GM13977 (cell line): ENCODE data around the gene CST1.

Experiments
- DNase-seq: peaks from one replicate; pipeline ENCODE4 v3.0.0; 2012; ENCODE audit warnings: low spot score
- in situ Hi-C: fragments of 300-500 bp; cut with MboI; formaldehyde crosslinking; loops from one replicate; pipeline ENCODE4 v1.12.0; 2022; ENCODE audit warnings: low sequenced_read_pairs, low pct_unique_long_range_greater_than_20kb, mixed read lengths, inconsistent platforms; ENCODE audit not compliant: unreplicated experiment
- TF ChIP-seq, protein P1 (sequence below): IDR thresholded peaks from 2 replicates; pipeline ENCODE4 v1.5.1; 2012; ENCODE audit warnings: mild to moderate bottlenecking, control low read depth; ENCODE audit not compliant: insufficient read depth; ENCODE audit errors: extremely low read depth, missing control alignments

CST1 gene

DNA sequence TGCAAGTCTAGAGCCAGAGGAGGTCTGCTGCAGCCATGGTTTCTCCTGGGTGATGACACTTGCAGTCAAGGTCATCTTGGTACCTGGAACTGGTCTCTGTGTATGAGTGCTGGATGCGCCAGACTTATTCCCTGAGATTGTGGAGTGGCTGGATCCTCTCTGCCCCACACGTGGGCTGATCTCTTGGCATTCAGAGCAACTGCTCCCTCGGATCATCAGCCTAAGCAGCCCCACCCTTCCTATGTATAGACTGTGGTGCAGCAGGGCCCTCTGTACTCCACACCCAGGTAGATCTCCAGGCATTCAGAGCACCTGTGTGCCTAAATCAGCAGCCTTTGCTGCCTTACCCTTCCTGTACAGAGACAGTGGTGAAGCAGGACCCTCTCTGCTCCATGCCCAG is 49.8 kb downstream of the CST1 start:
- in situ Hi-C loops: loop anchor here (25.0 kb wide), 1 partner anchor 111 kb away; no protein-coding TSS in a partner anchor
- TF ChIP-seq, protein P1, sequence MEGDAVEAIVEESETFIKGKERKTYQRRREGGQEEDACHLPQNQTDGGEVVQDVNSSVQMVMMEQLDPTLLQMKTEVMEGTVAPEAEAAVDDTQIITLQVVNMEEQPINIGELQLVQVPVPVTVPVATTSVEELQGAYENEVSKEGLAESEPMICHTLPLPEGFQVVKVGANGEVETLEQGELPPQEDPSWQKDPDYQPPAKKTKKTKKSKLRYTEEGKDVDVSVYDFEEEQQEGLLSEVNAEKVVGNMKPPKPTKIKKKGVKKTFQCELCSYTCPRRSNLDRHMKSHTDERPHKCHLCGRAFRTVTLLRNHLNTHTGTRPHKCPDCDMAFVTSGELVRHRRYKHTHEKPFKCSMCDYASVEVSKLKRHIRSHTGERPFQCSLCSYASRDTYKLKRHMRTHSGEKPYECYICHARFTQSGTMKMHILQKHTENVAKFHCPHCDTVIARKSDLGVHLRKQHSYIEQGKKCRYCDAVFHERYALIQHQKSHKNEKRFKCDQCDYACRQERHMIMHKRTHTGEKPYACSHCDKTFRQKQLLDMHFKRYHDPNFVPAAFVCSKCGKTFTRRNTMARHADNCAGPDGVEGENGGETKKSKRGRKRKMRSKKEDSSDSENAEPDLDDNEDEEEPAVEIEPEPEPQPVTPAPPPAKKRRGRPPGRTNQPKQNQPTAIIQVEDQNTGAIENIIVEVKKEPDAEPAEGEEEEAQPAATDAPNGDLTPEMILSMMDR: no peak
- DNase-seq: no peak

DNA sequence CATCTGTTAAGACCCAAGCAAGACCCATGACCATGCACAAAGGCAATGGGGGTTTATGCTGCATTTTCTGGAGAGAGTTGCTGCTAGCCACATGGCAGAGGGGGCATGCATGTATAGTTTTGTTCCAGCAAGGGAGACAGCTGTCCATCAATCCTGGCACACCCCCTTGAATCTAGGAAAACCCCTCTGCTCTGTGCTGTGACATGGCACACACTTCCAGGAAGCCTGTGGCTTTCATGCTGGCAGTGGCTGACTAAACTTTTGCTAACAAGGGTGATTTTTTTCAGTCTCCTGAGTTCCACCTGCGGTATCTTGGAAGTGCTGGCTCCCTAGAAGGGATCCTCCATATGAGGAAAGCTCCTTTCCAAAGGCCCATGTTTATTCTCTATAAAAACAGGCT is 52.8 kb downstream of the CST1 start:
- TF ChIP-seq, protein P1: no peak
- no peak for DNase-seq
- in situ Hi-C loops: no loop called here
